ENCODE results near the gene ZNF638.

DNA sequence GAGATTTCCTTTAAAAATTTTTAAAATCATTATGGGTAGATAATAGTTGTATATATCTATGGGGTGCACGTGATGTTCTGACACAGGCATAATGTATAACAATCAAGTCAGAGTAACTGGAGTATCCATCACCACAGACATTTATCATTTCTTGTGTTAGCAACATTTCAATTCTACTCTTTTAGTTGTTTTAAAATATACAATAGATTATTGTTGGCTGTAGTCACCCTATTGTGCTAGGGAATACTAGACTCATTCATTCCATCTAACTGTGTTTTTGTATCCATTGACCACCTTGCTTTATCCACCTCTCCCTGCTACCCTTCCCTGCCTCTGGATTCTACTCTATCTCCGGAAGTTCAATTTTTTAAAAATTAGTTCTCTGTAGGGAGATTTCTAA is 152.8 kb downstream of the ZNF638 start:
- TF ChIP-seq, protein P1, sequence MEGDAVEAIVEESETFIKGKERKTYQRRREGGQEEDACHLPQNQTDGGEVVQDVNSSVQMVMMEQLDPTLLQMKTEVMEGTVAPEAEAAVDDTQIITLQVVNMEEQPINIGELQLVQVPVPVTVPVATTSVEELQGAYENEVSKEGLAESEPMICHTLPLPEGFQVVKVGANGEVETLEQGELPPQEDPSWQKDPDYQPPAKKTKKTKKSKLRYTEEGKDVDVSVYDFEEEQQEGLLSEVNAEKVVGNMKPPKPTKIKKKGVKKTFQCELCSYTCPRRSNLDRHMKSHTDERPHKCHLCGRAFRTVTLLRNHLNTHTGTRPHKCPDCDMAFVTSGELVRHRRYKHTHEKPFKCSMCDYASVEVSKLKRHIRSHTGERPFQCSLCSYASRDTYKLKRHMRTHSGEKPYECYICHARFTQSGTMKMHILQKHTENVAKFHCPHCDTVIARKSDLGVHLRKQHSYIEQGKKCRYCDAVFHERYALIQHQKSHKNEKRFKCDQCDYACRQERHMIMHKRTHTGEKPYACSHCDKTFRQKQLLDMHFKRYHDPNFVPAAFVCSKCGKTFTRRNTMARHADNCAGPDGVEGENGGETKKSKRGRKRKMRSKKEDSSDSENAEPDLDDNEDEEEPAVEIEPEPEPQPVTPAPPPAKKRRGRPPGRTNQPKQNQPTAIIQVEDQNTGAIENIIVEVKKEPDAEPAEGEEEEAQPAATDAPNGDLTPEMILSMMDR (IDR thresholded peaks at IDR 0.05), result no peak
- no peak for TF ChIP-seq ZFX (IDR thresholded peaks at IDR 0.05; ENCODE audit: borderline replicate concordance)
